ENCODE results near the gene CDK6.
A peak's percentile ranks its signal among the peaks of the same experiment; 100 is the strongest.
"Not testable (repeated sequence)": the region's sequence is repeated elsewhere in the genome, so short reads cannot be mapped to it uniquely, and the experiment has no call there.

CDK6 gene

GRCh38 chr7:92611735-92612134, 224.6 kb downstream of the CDK6 start:
- no peak for DNase-seq

DNA sequence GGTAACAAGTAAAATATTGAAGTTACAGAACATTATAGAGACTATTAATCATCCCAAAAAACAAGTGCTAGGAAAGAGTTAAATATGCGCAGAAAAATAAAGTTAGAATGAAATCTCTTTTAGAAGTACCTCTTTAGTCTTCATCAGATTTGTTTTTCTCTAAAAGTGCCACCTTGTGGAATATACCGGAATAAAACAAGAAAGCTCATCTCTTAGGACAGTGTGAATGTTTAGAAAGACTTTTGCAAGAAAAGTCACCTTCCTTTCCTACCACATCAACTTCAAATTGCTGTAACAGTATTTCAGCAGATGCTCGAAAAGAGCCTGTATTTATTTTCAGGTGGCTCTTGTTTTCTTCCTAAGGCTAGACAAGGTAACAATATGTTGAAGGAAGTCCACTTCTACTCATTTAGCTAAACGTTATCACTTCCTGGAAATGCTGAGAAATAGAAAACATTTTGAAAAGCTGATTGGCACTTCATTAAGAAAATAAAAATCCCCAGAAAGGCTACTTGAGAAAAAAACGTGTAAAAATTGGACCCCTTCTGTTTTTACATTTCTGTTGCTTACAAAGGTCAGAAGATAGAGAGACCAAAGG, 226.4 kb downstream of the CDK6 start:
- no peak for DNase-seq

DNA sequence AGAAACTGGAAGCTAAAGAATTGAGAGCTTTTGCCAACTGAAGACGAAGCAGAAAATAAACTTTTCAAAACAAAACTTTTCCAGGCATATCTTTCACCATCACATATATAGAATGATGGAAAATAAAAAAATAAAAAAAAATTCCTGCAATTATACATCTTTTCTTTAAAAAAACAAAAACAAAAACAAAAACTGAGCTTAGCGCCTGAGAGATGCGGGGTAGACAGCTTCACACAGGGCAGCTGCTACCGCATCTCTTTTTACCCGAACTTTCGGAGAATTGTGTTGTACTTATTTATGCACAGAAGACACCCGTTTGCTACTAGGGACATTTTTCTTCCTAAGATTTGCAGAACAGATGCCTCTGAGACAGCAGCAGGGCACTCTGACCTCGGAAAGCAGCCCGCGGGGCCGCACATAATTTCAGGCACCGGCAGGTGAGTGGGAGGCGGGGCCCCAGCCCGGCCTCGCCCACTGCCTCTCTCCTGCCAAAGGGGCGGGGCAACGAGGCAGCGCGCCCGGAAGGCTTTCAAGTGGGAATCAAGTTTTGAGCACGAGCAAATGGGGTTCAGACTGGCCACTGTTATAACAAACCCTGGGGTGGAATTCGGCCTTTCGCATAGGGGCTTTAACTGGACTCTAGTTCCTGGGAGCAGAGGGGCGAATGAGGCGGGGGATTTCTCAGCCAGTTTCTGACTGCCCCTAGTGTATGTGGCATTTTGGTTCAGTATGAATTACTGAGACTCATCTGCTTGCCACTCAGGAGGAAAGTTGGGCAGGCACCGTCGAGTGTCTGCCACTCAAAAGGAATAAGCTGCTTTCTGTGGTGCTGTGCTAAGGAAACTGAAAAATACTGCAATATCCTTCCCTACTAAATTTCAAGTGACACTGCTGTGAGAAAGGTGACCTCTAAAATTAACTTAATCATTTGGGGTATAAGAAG, 227.7 kb downstream of the CDK6 start:
- no peak for DNase-seq

DNA sequence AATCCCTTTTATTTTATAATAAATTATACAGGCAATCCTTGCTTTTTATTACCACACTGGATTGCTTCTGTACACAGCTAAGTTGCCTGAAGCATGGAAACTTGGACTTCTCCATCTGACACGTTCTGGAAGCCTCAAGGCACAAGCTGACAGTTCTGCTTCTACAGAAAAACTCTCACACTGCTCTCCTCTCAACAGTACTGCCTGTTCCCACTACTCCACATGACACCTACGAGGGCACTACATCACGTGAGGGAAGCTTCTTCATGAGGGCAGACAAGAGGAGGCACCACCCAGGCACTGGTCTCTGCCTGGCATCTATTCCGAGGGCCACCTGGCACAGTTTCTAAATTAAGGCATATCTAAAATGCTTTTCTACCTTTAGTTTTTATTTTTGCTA, 229.4 kb downstream of the CDK6 start:
- DNase-seq = no peak

GRCh38 chr7:92604517-92604916, 231.9 kb downstream of the CDK6 start:
- not testable (repeated sequence) for DNase-seq

DNA sequence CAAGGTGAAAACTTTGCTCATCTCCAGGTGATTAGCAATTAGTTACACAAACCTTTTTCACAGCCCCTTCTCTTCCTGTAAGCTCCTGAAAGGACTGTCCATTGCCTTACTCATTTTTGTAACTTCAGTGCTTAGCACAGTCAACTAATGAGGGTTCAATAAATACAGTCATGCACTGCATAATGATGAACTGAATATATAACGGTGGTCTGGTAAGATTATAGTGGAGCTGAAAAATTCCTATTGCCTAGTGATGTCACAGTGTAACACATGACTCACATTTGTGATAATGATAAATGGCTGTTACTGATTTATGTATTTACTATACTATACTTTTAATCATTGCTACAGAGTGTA, 233.3 kb downstream of the CDK6 start:
- no peak for DNase-seq

GRCh38 chr7:92602352-92603088, 233.9 kb downstream of the CDK6 start:
- DNase-seq = no peak

- DNase-seq = no peak
These were observed 237.9 kb downstream of the CDK6 start for GRCh38 chr7:92598310-92598981.

- DNase-seq = peak; percentile 12
These were observed 241.1 kb downstream of the CDK6 start for GRCh38 chr7:92595281-92595680.

DNA sequence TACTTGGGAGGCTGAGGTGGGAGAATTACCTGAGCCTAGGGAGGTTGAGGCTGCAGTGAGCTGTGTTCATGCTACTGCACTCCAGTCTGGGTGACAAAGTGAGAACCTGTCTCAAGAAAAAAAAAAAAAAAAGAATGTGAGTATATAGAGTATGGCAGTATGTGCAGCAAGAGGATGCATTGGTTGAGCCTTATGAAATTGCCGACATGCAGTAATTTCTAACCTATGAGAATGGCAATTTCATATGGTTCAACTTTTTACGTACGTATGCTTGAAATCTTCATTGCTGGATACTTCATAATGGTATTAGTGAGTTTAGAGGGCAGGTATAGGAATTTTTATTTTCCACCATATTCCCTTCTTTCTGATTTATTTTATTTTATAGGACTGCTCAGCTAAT, 241.6 kb downstream of the CDK6 start:
- no peak for DNase-seq

GRCh38 chr7:92590711-92591310, 245.6 kb downstream of the CDK6 start:
- no peak for DNase-seq

- DNase-seq = no peak
These were observed 247.3 kb downstream of the CDK6 start for GRCh38 chr7:92589056-92589455.

DNA sequence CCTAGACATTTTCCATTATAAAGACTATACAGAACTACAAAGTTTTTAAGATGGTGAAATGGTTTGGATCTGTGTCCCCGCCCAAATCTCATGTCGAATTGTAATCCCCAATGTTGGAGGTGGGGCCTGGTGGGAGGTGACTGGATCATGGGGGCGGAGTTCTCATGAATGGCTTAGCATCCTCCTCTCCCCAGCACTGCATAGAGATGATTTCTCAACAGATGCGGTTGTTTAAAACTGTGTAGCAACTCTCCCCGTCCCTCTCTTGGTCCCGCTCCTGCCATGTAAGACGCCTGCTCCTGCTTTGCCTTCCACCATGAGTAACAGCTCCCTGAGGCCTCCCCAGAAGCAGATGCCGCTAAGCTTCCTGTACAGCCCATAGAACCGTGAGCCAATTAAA, 247.8 kb downstream of the CDK6 start:
- DNase-seq = no peak

GRCh38 chr7:92586841-92587240, 249.5 kb downstream of the CDK6 start:
- DNase-seq = no peak

DNA sequence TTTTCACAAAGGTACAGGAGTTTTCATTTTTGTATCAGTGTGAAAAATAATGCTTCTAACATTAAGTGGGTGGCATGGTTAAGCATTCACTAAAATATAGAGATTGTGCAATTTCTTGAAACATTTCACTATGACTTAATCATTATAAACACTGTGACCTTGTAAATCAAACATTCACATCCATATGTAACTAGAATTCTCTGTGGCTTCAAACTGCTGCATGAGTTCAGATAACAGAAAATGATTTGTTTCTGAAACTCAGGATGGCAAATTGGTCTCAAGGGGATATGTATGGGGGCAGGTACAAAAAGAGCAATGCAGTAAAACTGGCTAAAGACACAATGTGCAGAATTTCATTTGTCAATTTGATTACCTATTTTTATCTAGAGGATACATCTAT, 250.0 kb downstream of the CDK6 start:
- no peak for DNase-seq

DNA sequence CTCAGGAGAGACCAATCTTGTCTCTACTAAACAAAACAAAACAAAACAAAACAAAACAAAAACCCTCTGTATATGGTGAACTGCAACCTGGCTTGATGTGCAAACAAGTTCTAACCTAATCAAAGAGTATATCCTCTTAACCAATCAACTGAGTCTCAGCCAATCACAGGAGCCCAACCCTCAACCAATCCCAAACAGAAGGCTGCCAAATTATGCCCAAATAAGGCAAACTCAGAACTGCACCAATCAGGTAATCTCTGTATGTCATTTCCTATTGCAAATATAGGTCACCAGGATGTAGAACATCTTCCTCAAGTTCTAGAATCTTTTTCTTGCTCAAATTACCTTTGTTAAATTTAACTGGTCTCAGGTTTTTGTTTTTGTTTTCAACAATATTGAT, 251.4 kb downstream of the CDK6 start:
- DNase-seq = no peak

- no peak for DNase-seq
These were observed 253.4 kb downstream of the CDK6 start for GRCh38 chr7:92582948-92583347.

- no peak for DNase-seq
These were observed 260.1 kb downstream of the CDK6 start for GRCh38 chr7:92576296-92576695.

GRCh38 chr7:92569137-92569536, 267.2 kb downstream of the CDK6 start:
- DNase-seq = no peak

GRCh38 chr7:92567460-92567859, 268.9 kb downstream of the CDK6 start:
- DNase-seq = no peak

DNA sequence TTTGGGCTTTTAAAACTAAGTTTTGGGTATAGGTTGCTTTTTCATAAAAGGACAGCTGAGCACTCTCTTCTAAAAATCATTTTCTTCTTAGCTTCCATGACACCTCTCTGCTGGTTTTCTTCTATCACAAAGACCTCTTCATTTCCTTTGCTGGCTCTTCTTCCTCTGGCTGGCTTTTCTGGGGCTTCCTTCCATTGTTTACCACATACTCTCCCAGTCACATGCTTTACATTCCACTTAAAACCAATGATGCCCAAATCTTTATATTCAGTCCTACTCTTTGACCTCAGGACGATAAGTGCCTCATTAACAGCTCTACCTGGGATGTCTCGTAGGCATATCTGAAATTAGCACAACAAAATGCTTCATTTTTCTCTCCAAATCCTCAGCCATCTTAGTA, 273.0 kb downstream of the CDK6 start:
- no peak for DNase-seq

GRCh38 chr7:92560602-92561001, 275.8 kb downstream of the CDK6 start:
- DNase-seq = no peak

GRCh38 chr7:92557808-92558362, 278.5 kb downstream of the CDK6 start:
- DNase-seq = no peak

All from amniotic stem cell (primary cell).